ENCODE results near the gene TICAM1.

DNA sequence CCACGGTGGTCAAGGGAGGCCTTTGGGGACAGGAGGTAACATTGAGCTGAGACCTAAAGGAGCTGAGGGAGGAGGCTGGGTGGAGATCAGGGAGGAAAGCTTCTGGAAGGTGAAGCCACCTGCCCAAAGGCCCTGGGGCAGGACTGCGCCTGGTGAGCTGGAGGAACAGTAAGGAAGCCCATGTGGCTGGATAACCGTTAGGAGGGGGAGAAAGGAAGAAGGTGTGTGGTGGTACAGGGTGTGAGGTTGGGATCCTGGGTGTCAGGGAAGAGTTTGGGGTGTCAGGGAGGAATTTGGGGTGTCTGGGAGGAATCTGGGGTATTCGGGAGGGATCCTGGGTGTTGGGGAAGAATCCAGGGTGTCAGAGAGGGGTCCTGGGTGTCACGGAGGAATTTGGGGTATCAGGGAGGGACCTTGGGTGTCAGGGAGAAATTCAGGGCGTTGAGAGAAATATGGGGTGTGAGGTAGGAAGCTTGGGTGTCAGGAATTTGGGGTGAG, 695 bp downstream of the TICAM1 start:
- TF ChIP-seq POLR2A (IDR thresholded peaks at IDR 0.05), result no peak
- TF ChIP-seq, protein P1, sequence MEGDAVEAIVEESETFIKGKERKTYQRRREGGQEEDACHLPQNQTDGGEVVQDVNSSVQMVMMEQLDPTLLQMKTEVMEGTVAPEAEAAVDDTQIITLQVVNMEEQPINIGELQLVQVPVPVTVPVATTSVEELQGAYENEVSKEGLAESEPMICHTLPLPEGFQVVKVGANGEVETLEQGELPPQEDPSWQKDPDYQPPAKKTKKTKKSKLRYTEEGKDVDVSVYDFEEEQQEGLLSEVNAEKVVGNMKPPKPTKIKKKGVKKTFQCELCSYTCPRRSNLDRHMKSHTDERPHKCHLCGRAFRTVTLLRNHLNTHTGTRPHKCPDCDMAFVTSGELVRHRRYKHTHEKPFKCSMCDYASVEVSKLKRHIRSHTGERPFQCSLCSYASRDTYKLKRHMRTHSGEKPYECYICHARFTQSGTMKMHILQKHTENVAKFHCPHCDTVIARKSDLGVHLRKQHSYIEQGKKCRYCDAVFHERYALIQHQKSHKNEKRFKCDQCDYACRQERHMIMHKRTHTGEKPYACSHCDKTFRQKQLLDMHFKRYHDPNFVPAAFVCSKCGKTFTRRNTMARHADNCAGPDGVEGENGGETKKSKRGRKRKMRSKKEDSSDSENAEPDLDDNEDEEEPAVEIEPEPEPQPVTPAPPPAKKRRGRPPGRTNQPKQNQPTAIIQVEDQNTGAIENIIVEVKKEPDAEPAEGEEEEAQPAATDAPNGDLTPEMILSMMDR (IDR thresholded peaks at IDR 0.05), result no peak

All from esophagus squamous epithelium (tissue), 4 donors.